ENCODE measurements around the gene GALNT10.

GRCh38 chr5:154146409-154146808, 44.1 kb upstream of the GALNT10 start:
- no peak for TF ChIP-seq CTCF (conservative IDR thresholded peaks at IDR 0.05; ENCODE audit: low read depth, low read length)
- TF ChIP-seq USF2 (IDR thresholded peaks at IDR 0.05; ENCODE audit: low read depth, low read length), result no peak
- no peak for TF ChIP-seq SMC3 (IDR thresholded peaks at IDR 0.05; ENCODE audit: low read depth, low read length)

Measured in IMR-90 (cell line).